Panc1 (cell line): Measurements from ENCODE around the gene TBP.

ENCODE experiments used
- POLR2AphosphoS5 ChIP-seq: IDR thresholded peaks from 2 replicates; pipeline ENCODE4 v1.6.1; 2012; ENCODE audit warnings: mild to moderate bottlenecking, low read depth, low read length, moderate library complexity
- SIN3A ChIP-seq: IDR thresholded peaks from 2 replicates; pipeline ENCODE4 v1.6.1; 2012; ENCODE audit warnings: low read depth, mild to moderate bottlenecking, low read length, moderate library complexity, borderline replicate concordance; ENCODE audit not compliant: insufficient read depth
- TCF7L2 ChIP-seq: IDR thresholded peaks from 2 replicates; pipeline ENCODE4 v1.6.1; 2011; ENCODE audit warnings: mild to moderate bottlenecking, low read depth, low read length, inconsistent platforms
- TF ChIP-seq, protein P1 (sequence below): fragments of 450-650 bp; IDR thresholded peaks from 2 replicates; pipeline ENCODE4 v1.5.1; 2017; ENCODE audit warnings: mild to moderate bottlenecking
- TF ChIP-seq, protein P2 (sequence below), 2 experiments: IDR thresholded peaks; 2 replicates each; pipeline ENCODE4 v1.6.1; 2011 to 2012; ENCODE audit warnings: low read depth in 2 of 2, control low read depth in 1 of 2, low read length in 1 of 2, mild to moderate bottlenecking in 1 of 2, moderate library complexity in 1 of 2; ENCODE audit not compliant: insufficient read depth in 1 of 2

DNA sequence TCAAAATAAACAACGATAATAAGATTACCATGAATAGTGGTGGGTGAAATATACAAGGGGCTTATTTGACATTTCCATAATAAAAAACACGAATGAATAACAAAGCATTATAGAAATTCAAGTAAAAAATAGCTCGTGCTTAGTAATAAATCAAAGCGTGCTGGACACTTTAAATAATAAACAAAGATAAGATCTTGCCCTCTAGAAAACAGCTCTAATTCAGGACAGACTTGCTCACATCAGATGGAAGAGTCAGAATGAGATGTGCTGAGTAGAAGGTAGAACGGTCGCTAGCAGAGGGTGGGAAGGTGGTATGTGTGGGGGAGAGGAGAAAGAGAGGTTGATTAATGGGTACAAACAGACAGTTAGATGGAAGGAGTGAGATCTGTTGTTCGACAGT lies 28.4 kb upstream of the TBP start:
- TF ChIP-seq, protein P1, sequence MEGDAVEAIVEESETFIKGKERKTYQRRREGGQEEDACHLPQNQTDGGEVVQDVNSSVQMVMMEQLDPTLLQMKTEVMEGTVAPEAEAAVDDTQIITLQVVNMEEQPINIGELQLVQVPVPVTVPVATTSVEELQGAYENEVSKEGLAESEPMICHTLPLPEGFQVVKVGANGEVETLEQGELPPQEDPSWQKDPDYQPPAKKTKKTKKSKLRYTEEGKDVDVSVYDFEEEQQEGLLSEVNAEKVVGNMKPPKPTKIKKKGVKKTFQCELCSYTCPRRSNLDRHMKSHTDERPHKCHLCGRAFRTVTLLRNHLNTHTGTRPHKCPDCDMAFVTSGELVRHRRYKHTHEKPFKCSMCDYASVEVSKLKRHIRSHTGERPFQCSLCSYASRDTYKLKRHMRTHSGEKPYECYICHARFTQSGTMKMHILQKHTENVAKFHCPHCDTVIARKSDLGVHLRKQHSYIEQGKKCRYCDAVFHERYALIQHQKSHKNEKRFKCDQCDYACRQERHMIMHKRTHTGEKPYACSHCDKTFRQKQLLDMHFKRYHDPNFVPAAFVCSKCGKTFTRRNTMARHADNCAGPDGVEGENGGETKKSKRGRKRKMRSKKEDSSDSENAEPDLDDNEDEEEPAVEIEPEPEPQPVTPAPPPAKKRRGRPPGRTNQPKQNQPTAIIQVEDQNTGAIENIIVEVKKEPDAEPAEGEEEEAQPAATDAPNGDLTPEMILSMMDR, result no peak
- no peak for TF ChIP-seq SIN3A
- TF ChIP-seq, protein P2, sequence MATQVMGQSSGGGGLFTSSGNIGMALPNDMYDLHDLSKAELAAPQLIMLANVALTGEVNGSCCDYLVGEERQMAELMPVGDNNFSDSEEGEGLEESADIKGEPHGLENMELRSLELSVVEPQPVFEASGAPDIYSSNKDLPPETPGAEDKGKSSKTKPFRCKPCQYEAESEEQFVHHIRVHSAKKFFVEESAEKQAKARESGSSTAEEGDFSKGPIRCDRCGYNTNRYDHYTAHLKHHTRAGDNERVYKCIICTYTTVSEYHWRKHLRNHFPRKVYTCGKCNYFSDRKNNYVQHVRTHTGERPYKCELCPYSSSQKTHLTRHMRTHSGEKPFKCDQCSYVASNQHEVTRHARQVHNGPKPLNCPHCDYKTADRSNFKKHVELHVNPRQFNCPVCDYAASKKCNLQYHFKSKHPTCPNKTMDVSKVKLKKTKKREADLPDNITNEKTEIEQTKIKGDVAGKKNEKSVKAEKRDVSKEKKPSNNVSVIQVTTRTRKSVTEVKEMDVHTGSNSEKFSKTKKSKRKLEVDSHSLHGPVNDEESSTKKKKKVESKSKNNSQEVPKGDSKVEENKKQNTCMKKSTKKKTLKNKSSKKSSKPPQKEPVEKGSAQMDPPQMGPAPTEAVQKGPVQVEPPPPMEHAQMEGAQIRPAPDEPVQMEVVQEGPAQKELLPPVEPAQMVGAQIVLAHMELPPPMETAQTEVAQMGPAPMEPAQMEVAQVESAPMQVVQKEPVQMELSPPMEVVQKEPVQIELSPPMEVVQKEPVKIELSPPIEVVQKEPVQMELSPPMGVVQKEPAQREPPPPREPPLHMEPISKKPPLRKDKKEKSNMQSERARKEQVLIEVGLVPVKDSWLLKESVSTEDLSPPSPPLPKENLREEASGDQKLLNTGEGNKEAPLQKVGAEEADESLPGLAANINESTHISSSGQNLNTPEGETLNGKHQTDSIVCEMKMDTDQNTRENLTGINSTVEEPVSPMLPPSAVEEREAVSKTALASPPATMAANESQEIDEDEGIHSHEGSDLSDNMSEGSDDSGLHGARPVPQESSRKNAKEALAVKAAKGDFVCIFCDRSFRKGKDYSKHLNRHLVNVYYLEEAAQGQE (IDR thresholded peaks at IDR 0.05; ENCODE audit: insufficient read depth in 1 of 2, low read depth in 2 of 2, low read length in 1 of 2), result no peak
- TF ChIP-seq POLR2AphosphoS5, result no peak
- no peak for TF ChIP-seq TCF7L2
